HG03025 (cell line): ENCODE results near the gene TEDC1.

Source experiments
- ATAC-seq: cut with Tn5 transposase; IDR thresholded peaks from one replicate; pipeline ENCODE4 v1.9.1; 2021; ENCODE audit warnings: mild to moderate bottlenecking, moderate library complexity; ENCODE audit not compliant: unreplicated experiment, low FRiP score

The TEDC1 gene

DNA sequence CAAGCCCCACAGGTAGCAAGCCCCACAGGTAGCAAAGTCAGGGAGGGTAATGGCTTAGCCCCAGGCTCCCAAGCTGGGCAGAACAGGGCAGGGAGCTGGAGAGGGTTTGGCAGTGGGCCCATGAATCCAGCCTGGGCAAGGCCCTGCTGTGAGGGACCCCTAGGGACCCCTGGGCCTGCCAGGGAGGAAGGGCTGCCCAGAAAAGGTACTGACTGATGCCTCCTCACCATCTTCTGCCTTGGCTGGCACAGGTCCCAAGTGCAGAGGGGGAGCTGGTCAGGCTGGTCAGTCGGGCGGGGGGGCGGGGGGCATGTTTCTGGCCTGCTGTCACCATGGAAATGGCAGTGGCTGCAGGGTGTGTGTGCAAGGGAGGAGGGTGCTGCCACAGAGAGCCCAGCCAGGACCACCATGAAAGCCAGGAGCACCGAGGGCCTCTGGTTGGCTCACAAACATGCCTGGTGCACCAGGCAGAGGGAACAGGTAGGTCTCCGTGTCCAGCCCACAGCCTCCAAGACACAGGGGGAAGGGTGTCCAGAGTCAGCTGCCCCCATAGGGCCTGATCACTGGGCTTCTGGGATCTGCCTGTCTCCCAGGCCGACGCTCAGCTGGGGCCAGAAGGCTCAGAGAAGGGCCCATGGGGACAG lies 17.9 kb upstream of the TEDC1 start:
- ATAC-seq = no peak

DNA sequence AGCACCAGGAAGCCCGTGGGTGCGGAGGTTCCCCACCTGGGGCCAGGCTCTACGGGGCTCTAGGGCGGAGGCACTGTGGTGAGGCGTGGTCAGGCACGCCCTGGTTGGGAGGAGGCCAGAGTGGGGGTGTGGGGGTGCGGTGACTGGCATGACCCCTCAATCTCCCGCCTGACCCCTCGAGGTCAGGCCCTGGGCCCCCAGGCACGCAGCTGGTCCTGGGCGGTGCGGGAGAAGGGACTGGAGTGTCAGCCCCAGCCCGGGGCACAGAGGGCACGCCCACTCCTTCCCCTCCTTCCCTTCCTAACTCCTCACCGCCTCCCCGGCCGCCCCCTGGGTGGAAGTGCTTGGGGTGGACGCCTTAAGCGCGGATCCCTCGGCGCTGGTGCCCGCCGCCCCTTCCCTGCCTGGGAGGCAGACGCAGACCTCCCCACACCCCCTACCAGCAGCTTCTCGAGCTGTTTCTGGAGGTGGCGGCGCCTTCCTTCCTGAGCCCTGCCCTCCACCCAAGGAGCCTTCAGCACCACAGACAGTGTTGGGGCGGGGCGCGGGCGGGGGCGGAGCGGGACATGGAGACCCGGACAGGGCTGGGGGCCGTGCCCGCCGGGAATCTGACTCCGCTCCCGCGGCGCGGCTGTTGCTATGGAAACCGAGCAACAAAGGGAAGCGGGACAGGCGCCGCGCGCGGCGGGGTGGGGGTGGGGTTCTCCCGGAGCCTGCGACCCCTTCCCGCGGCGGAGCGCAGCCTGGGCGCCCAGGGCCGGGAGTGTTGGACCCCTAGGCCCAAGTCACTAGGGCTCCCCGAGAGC lies 17.2 kb upstream of the TEDC1 start:
- ATAC-seq = no peak

DNA sequence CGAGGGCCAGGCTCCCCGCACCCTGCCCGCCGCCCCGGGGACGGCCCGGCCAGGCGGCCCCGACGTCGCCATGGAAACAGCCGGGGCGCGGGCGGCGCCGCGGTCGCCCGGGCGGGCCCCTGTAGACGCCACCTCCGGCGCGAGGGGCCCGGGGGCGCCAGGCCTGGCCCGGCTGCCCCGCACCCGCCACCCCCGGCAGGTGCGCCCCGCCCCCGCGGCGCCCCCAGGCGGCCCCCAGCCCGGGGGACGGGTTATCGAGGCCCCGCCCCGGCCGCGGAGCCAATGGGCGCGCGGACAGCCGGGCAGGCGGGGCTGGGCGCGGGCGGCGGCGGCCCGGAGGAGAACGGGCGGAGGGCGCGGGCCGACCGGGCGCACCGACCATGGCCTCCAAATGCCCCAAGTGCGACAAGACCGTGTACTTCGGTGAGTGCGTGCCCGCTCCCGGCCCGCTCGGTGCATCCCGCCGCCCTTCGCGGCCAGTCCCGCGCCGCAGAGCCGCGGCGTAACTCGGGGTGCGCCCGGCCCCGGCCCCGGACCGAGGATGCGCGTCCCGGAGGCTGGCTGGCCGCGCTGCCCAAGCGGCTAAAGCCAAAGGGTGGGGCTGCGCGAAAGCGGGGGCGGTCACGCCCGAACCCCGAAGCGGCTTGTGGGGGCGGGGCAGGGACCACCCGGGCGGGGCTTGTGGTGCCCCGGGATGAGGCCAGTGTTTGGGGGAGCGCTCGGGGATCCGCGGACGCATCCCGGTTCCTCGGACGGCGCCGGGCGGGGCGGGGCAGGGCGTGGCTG lies 16.4 kb upstream of the TEDC1 start, which contains the start of gene CRIP2:
TSS of gene CRIP2 (plus strand) at position 339 of the 786 bp plus-strand sequence. CDS start at position 381, 42 bp downstream.
- ATAC-seq = no peak

DNA sequence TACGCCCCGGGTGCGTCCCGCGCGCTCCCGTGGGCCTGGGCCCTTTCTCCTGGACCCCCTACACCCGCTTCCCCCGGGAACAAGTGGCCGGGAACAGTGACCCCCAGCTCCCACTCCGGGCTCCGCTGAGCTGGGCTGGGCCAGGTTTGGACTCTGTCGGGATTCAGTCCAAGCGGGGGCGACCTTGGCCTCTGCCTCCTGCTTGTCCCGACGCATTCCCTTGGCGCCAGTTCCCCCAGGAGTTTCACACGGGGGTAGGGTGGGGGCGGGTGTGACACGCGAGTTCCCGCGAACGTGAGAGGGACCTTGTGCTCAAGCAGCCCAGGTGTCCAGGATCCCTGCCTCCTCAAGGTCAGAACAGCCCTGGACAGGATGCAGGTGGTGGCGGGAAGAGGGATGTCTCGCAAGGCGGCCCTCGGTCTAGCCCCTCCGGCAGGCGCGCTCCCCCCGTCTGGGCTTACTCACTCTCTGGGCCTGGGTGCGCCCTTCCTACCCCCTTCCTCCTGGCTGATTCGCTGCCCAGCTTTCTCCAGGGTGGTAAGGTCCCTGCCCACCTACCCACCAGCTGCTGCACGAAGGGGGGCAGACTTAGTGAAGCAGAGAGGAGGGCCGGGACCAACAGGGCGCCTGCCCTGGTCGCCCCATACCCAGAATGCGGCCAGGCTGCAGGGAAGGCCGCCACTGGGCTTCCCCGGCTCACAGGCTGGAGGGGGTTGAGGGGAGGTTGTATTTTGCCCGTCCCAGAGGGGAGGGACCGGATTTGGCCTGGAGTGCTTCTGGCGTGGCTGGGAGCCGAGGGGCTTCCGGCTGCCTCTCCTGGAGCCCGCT lies 15.6 kb upstream of the TEDC1 start:
- ATAC-seq = no peak

DNA sequence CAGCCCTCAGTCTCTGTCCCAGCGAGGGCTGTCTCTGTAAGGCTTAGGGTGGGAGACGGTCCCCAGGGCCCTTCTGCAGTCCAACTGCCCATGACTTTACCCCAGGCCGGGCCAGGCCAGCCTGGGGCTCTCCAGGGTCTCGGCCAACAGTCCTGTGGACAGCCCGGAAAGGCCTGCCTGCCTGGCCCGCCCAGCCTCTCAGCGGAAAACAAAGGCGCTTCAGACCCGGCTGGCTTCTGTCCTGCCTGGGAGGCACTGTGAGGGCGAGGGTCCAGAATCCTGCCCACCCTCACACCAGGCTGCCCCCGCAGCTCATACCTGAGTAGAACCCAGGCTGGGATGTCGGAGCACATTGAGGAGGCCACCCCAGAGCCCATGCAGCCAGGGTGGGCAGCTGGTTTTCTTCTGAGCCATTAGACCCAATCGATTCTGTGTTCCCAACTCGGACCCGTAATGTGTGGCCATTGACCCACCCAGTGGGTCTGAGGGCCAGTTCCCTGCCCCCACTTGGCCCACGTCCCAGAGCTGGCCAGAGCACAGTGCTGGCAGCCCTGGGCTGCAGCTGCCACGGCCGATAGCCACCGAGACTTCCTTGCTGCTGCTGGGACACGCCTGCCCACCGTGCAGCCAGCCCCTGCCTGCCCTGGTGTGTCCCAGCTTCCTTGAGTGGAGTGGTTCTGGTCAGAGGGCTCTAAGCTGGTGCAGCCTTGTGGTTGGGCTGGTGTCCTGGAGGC lies 14.8 kb upstream of the TEDC1 start:
- ATAC-seq = no peak

DNA sequence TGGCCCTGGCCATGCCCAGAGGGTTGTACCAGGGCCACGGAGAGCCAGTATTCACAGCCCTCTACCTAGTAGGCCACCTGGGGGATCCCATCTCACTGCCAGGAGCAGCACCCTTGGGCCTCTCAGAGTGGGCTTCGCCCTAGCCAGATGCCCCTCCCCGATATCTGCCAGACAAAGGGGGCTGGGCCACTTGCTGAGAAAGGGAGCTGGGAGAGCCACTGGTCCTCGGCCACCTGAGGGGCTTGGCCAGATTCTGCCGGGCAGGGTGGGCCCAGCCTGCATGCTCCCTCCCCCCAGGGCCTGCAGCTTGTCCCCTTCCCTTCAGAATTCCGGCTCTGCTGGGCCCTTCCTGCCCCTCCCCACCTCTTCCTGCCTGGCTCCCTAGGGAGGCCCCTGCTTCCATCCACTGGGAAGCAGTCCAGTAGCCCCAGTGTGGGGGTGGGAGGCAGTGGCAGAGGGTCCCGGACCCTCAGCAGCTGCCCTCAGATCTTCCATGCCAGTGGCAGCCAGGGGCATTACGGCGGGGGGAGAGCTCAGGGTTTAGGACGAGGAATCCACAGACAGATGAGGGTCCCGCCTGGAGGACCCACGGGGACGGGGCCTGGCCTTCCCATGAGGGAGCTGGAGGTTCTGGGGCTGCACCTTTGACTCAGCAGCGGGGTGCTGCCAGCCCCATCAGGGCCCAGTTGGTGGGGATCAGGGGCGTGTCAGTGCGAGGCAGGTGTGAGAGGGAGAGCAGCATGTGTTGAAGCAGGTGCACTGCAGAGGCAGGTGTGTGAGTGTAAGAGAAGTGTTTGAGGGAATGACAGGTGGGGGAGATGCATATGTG lies 14.0 kb upstream of the TEDC1 start:
- ATAC-seq = no peak

DNA sequence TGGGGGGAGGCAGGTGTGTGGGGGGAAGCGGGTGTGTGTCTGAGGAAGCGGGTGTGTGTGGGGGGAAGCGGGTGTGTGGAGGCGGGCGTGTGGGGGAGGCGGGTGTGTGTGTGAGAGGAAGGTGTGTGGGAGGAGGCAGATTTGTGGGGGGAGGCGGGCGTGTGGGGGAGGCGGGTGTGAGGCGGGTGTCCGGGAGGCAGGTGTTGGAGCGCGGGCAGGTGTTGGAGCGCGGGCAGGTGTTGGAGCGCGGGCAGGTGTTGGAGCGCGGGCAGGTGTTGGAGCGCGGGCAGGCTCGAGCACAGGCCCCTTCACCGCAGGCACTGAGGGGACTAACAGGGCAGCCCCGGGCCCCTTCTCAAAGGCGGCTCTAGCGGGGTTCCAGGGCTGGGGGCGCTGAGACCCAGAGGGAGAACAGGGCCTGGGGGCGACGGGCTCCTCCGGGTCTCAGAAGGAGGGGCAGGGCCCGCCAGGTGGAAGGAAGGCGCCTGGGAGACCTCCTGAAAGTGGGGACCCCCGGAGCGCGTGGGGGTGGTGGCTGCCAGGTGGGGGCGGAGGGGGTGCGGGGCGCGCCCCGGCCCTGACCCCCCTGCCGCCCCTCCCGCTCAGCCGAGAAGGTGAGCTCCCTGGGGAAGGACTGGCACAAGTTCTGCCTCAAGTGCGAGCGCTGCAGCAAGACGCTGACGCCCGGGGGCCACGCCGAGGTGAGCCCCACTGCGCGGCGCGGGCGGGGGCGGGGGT lies 13.2 kb upstream of the TEDC1 start:
- no peak for ATAC-seq

DNA sequence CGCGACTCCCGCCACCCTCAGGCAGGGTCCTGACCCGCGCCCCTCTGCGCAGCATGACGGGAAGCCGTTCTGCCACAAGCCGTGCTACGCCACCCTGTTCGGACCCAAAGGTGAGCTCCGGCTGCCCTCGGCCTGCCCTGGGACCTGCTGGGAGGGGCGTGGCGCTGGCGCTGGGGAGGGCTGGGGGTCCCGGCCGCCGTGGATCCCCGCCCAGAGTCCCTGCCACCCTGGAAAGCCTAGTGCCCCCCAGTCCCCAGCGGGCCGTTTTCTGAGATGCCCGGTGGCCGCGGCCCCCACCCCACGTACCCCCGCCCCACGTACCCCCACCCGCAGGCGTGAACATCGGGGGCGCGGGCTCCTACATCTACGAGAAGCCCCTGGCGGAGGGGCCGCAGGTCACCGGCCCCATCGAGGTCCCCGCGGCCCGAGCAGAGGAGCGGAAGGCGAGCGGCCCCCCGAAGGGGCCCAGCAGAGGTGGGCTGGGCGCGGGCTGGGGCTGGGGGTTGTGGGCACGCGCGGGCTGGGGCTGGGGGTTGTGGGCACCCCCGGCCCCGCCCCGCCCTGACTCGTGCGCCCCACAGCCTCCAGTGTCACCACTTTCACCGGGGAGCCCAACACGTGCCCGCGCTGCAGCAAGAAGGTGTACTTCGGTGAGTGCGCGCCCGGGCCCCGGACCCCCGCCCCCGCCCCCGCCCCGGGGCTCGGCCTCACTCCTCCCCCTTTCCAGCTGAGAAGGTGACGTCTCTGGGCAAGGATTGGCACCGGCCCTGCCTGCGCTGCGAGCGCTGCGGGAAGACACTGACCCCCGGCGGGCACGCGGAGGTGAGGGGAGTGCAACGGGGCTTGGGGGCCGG lies 12.4 kb upstream of the TEDC1 start:
- ATAC-seq = no peak

DNA sequence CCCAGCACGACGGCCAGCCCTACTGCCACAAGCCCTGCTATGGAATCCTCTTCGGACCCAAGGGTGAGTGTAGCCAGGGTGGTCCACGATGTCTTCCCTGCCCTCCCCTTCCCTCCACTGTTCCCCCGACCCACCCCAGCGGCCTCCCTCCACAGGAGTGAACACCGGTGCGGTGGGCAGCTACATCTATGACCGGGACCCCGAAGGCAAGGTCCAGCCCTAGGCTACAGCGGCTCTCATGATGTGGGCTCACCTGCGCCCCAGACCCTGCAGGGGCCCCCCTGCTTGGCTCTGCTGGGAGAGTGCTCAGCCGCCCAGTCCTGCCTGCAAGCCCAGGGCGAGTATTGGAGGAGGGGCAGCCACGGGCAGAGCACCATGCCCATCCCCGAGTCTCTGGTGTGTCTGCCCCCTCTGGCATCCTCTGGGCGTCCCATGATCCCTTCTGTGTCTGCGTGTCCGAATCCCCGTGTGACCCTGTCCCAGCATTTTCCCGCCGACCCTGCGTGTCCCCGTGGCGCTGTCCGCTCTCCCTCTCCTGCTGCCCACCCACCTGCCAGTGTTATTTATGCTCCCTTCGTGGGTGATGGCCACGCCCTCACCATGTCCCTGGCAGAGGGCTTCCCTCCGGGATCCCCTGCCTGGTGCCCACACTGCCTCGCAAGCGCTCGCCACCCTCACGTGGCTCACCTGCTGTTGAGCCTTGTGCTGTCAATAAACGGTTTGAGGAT lies 11.5 kb upstream of the TEDC1 start:
- ATAC-seq = no peak

DNA sequence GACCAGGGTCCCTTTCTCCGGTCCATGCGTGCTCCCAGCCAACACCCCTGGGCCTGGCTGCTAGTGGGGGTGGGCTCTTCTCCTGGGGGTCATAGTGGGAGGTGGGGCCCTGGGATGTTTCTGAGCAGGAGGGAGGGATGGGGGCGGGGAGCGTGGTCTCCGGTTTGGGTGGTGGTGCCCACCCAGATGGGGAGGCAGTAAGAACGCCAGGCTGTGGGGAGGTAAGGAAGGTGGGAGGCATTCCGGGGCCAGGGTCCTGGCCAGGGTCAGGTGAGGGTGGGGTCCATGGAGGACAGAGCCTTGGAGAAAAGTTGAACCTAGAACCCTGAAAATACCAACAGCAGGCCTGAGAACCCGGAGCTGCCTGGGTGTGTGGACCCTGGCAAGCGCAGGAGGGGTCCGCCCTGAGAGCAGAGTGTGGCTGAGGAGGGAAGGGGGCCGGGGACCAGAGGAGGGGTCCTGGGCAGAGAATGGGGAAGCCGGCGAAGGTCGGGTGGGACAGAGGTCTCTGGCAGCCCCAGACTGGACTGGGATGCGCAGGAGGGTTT lies 10.8 kb upstream of the TEDC1 start:
- no peak for ATAC-seq

DNA sequence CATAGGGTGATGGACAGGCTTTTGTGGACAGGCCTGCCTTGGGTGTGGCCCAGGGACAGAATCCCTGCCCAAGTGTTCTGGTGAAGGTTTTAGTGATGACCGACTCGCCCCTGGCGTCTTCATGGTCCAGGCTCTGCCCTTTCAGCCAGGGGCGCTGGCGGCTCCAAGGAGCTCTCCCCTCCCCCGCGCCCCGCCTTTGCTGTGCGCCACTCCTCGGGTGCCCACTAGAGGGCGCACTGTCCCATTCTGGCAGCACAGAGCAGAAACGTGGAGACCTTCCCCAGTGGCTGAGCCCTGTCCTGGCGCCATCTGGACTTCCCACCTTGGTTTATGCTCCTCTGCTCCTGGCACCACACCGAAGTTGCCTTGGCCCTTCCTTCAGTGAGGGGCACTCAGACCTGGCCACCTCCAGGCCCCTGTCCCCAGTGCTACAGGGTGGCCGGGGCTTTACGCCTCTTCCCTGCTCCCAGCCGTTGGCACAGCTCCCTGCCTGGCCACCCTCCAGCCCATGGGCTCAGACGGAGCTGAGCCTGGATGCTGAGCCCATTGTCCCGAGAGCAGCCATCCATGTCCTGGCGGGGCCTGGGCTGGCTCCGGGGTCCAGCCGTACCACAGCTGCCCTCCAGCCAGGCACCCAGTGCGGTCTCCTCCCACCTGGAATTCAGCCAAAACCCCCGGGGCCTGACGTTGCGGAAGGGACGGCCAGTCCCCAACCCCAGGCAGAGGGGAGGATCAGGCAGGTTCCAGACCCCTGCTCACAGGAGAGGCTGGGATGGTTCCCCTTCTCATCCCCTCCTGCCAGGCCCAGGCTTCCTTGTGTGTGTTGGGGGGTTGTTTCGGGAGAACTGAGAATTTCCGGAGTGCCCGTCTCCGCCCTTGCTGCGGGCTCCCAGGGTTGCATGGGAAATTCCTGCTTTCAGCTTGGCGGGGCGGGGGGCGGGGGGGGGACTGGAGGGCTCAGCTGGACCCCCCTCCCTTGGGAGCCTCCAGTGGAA lies 9.9 kb upstream of the TEDC1 start:
- no peak for ATAC-seq

DNA sequence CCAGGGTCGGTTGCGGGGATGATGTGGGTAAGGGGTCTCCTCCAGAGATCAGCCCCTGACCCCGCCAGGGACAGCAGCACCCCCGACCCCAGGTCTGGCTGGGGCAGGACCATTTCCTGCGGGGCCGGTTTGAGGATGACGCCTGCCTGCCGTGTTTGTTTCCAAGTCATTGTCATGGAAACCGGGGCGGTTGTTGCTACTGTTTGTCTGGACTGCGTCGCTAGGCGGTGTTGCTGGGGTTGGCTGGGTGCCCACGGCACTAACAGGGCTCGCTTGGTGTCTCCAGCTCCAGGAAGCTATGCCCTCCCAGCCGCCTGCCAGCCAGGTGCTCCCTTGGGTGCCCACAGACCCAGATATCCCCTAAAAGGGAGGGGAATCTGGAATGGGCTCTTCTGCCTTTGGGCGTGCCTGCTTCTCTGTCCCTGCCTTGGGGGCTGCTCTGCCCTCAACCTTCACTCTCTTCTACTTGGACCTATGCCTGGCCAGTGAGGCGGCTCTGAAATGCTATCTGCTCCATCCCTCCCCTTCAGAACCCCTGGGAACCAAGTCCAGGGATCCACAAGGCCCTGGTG lies 9.1 kb upstream of the TEDC1 start:
- ATAC-seq = no peak

DNA sequence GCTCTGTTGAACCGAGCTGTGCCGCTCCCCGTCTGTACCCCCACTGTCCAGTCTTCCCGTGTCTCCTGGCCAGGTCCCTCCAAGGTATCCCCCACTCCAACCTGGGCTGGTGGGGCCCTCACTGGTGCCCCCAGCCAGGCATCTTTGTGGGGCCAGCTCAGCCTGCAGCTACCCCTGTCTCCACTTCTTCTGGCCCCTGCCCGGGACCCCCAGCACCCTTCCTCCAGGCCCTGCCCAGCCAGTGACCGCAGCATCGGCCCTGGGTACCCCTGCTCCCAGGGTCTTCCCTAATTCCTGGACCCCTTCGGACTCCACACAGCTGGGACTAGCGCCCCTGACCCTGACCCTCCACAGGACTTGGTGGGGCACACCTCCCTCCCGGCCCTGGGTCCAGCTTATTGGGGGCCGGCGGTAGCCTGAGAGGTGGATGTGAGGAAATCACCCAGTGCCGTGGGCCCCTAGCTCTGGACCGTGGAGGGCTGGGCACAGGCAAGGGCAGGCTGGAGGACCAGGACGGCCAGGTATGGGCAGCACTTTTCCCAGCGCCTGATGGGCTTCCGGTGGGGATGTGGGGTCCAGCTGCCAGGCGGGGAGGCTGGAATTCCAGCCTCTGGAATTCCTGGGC lies 8.4 kb upstream of the TEDC1 start:
- no peak for ATAC-seq

DNA sequence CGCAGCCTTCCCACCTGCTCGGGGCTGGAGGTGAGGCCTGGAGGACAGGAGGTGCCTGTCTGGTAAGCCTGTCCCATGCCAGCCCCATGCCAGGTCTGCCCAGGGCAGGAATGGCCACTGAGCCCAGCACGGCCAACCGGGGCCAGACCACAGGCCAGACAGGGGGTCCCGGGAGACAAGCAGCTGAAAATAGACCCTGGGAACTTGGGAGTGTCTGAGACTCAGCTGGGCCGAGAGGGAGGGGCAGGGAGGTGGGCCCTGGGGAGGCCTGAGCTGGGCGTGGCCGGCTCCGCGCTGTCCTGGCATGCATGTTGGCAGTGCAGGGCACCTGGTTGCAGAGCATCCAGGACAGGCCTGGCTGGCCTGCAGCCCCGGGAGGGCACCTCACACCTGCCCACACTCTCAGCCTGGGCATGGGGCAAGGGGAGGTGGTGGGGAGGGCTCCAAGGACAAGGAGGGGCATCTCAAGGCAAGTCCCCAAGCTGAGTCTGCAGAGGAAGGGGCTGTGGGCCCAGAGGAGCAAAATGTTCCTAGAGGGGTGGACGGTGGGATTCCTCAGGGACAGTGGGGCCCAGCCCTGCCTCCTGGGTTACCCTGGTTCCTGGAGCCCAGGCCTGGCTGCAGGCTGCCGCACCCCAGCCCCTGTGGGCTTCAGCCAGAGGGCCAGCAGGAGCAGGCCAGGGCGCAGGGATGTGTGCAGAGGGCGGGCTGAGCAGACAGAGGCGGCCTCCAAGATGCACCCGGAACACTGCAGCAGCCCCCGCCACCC lies 7.6 kb upstream of the TEDC1 start:
- no peak for ATAC-seq
